ENCODE results near the gene DDN. TPM values are rescaled to one million over a fixed set of nuclear protein-coding genes. Genes with fewer than 3 reads are reported as not detected.
A peak's percentile ranks its signal among the peaks of the same experiment; 100 is the strongest.

DDN gene
- total and polyA plus RNA-seq, 8 donors, result 0.03 to 0.12 (median 0.06) TPM; not detected in 3

DNA sequence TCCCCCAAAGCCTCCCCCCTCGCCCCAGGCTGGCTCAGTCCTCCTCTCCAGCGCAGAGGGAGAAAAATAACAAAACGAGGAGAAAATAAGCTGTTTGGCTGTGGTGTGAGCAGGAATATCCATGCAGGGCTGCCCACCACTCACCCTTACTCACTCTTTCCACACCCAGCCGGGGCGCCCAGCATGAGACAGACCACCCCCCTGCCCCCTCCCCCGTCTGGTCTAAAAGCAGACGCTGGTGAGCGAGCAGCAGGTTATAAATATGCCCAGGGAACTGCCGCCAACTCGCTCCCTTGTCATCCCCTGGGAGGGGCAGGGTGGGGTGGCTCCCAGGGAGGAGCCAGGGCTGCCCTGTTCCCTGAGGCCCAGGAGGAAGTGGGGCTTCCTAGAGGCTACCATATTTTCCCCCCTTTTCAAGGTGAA, 13.7 kb downstream of the DDN start:
- Histone ChIP-seq H3K27ac (no peak overlapping the region), H3K27me3 (peaks cover 0 to 11% (median 3%) of the 10 kb centered on the region in 4 donors), H3K9me3 (no peaks in the 10 kb centered on the region), H3K36me3 (no peaks in the 10 kb centered on the region), H3K4me1 (peaks cover under 1 to 7% (median 3%) of the 10 kb centered on the region in 3 donors), H3K4me3 (no peak overlapping the region)
- DNase-seq, result no peak
- 56 to 66% methylated on average over 10 of the region's 10 CpGs for WGBS, 2 donors
- ATAC-seq, result no peak
- intact Hi-C loops (cut with DNase I), result no loop called here
- FAIRE-seq, result no peak
- TF ChIP-seq, protein P1, sequence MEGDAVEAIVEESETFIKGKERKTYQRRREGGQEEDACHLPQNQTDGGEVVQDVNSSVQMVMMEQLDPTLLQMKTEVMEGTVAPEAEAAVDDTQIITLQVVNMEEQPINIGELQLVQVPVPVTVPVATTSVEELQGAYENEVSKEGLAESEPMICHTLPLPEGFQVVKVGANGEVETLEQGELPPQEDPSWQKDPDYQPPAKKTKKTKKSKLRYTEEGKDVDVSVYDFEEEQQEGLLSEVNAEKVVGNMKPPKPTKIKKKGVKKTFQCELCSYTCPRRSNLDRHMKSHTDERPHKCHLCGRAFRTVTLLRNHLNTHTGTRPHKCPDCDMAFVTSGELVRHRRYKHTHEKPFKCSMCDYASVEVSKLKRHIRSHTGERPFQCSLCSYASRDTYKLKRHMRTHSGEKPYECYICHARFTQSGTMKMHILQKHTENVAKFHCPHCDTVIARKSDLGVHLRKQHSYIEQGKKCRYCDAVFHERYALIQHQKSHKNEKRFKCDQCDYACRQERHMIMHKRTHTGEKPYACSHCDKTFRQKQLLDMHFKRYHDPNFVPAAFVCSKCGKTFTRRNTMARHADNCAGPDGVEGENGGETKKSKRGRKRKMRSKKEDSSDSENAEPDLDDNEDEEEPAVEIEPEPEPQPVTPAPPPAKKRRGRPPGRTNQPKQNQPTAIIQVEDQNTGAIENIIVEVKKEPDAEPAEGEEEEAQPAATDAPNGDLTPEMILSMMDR (IDR thresholded peaks at IDR 0.05), result no peak

DNA sequence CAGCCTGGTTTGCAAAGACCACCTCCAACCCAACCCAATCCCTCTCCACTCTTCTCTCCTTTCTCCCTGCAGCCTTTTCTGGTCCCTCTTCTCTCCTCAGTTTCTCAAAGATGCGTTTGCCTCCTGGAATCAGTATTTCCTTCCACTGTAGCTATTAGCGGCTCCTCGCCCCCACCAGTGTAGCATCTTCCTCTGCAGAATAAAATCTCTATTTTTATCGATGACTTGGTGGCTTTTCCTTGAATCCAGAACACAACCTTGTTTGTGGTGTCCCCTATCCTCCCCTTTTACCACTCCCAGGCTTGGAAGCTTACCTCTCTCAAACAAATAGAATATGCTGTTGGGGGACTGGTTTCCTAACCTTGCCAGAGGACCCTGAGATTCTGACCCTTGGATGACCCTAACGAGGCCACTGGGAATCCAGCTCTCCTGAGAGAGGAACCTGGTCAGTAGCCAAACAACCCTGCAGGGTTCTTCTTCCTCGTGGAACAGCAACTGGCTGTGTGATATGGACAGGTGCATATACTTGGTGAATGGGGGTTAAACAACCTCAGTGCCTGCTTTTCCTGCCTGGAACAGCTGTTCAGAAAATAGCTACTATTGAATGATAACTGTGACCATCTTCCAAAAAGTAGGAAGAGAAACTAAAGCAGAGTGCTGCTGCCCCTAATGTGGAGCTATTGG, 16.6 kb downstream of the DDN start:
- Histone ChIP-seq H3K36me3 (no peaks in the 10 kb centered on the region), H3K27me3 (peaks cover 0 to 21% (median 3%) of the 10 kb centered on the region in 4 donors), H3K27ac (no peak overlapping the region), H3K4me1 (peaks cover 12 to 25% (median 24%) of the 10 kb centered on the region in 3 donors), H3K4me3 (no peak overlapping the region), H3K9me3 (no peaks in the 10 kb centered on the region)
- TF ChIP-seq, protein P1 (IDR thresholded peaks at IDR 0.05), result no peak
- DNase-seq (no peak), FAIRE-seq (no peak), ATAC-seq (no peak)
- intact Hi-C loops (cut with DNase I), result no loop called here
- 51 to 72% methylated on average over 6 of the region's 6 CpGs for WGBS, 2 donors

DNA sequence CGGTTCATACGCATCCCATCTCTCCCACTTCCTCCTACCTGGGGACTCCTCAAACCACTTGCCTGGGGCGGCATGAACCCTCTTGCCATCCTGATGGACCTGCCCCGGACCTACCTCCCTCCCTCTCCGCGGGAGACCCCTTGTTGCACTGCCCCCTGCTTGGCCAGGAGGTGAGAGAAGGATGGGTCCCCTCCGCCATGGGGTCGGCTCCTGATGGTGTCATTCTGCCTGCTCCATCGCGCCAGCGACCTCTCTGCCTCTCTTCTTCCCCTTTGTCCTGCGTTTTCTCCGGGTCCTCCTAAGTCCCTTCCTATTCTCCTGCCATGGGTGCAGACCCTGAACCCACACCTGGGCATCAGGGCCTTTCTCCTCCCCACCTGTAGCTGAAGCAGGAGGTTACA, 17.4 kb downstream of the DDN start:
- H3K27me3 ChIP-seq, result peaks cover 0 to 27% (median 3%) of the 10 kb centered on the region in 4 donors
- H3K36me3 ChIP-seq, result no peaks in the 10 kb centered on the region
- H3K9me3 ChIP-seq, result no peaks in the 10 kb centered on the region
- ATAC-seq (no peak), DNase-seq (peak in 1 of 6 donors; percentile 52), FAIRE-seq (no peak)
- 20 to 29% methylated on average over 13 of the region's 13 CpGs for WGBS, 2 donors
- no peak overlapping the region for H3K4me3 ChIP-seq
- TF ChIP-seq, protein P1 (IDR thresholded peaks at IDR 0.05), result no peak
- H3K4me1 ChIP-seq, result peaks cover 12 to 25% (median 24%) of the 10 kb centered on the region in 3 donors
- intact Hi-C loops (cut with DNase I), result no loop called here
- H3K27ac ChIP-seq, result no peak overlapping the region

DNA sequence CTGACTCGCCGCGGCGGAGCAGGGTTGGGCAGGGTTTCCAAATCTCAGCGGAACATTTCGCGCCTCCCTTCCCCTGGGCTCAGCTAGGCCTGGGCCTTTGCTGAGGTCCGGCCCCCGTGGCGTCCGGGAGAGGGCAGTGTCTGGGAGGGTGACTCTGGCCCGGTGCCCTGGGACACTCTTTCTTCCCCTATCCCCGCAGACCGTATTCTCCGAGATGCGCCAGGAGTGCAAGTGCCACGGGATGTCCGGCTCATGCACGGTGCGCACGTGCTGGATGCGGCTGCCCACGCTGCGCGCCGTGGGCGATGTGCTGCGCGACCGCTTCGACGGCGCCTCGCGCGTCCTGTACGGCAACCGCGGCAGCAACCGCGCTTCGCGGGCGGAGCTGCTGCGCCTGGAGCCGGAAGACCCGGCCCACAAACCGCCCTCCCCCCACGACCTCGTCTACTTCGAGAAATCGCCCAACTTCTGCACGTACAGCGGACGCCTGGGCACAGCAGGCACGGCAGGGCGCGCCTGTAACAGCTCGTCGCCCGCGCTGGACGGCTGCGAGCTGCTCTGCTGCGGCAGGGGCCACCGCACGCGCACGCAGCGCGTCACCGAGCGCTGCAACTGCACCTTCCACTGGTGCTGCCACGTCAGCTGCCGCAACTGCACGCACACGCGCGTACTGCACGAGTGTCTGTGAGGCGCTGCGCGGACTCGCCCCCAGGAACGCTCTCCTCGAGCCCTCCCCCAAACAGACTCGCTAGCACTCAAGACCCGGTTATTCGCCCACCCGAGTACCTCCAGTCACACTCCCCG, 18.0 kb downstream of the DDN start:
- ATAC-seq (peak; percentile 13 to 46 (median 40)), DNase-seq (peak in 3 of 6 donors; percentile 46 to 67 (median 63)), FAIRE-seq (no peak)
- H3K36me3 ChIP-seq, result no peaks in the 10 kb centered on the region
- H3K27me3 ChIP-seq, result peaks cover 0 to 27% (median 3%) of the 10 kb centered on the region in 4 donors
- peak overlapping the region in 2 of 4 donors; percentile 8 to 39 for H3K4me3 ChIP-seq
- no peaks in the 10 kb centered on the region for H3K9me3 ChIP-seq
- H3K4me1 ChIP-seq, result peaks cover 12 to 25% (median 24%) of the 10 kb centered on the region in 3 donors
- TF ChIP-seq, protein P1 (IDR thresholded peaks at IDR 0.05), result no peak
- no peak overlapping the region for H3K27ac ChIP-seq
- WGBS, 2 donors, result 6 to 7% methylated on average over 88 to 91 of the region's 91 CpGs
- intact Hi-C loops (cut with DNase I), result no loop called here

All from pancreas (tissue), 10 donors.